GM12878 (cell line): ENCODE measurements around the gene IL34. TPM values are rescaled to one million over a fixed set of nuclear protein-coding genes. Genes with fewer than 3 reads are reported as not detected.

ENCODE experiments used
- ATAC-seq: fragments of 200-7000 bp; cut with Tn5 transposase; 3 replicates; pipeline ENCODE4 v1.9.1; 2020; ENCODE audit warnings: mild to moderate bottlenecking, moderate library complexity
- BruUV-seq: library from RNA; stranded (reverse); fragments of 400-500 nt; replicated peaks from 2 replicates; lab custom pipeline; 2021; lab: Mats Ljungman, UMichigan
- CTCF ChIA-PET: fragments of 300-600 bp; sonication (Branson Sonifier 250); formaldehyde crosslinking; extraction: SDS; loops from one replicate; lab custom pipeline; 2021; ENCODE audit warnings: inconsistent platforms; lab: Yijun Ruan, JAX
- POLR2A ChIA-PET: fragments of 350-600 bp; formaldehyde crosslinking; extraction: SDS; loops from one replicate; lab custom pipeline; 2021; ENCODE audit warnings: inconsistent platforms; lab: Charles Lee
- RAD21 ChIA-PET: fragments of 300-600 bp; sonication (Branson Sonifier 250); formaldehyde crosslinking; loops from one replicate; lab custom pipeline; 2023; ENCODE audit warnings: antibody characterized with exemption; ENCODE audit not compliant: unreplicated experiment; lab: Charles Lee
- SMC1A ChIA-PET: fragments of 300-600 bp; sonication (Branson Sonifier 250); formaldehyde crosslinking; loops from one replicate; lab custom pipeline; 2023; ENCODE audit not compliant: unreplicated experiment, uncharacterized antibody; lab: Charles Lee
- DNase-seq: peaks from one replicate; pipeline ENCODE4 v3.0.0-alpha.2; 2011; ENCODE audit warnings: low read depth, low spot score
- FAIRE-seq: peaks from 3 replicates; lab custom pipeline; 2011; peaks lifted over from hg19 to GRCh38; lab: Jason Lieb, UNC
- H2AFZ ChIP-seq: 2 replicates; pipeline ENCODE4 v1.6.0; 2011; ENCODE audit warnings: low read depth, low read length, control low read depth; ENCODE audit not compliant: control insufficient read depth
- H3K27ac ChIP-seq: 2 replicates; pipeline ENCODE4 v1.5.1; 2011; ENCODE audit warnings: control low read depth; ENCODE audit not compliant: control insufficient read depth, insufficient read depth
- H3K27me3 ChIP-seq, 2 experiments: replicated peaks in 1 of 2; 2 replicates each; pipeline versions ENCODE4 v1.6.0 to v1.6.1; 2011; ENCODE audit warnings: low read length in 1 of 2; ENCODE audit not compliant: control insufficient read depth in 2 of 2, insufficient read depth in 2 of 2
- H3K36me3 ChIP-seq, 2 experiments: 2 replicates each; pipeline ENCODE4 v1.5.1; 2011; ENCODE audit warnings: low read length in 1 of 2; ENCODE audit not compliant: control insufficient read depth in 2 of 2, insufficient read depth in 2 of 2
- H3K4me1 ChIP-seq: 2 replicates; pipeline ENCODE4 v1.6.1; 2011; ENCODE audit warnings: mild to moderate bottlenecking, low read length, moderate library complexity, mixed read lengths; ENCODE audit not compliant: control insufficient read depth, insufficient read depth
- H3K4me2 ChIP-seq: 2 replicates; pipeline ENCODE4 v1.6.0; 2011; ENCODE audit warnings: control low read depth; ENCODE audit not compliant: control insufficient read depth, insufficient read depth
- H3K4me3 ChIP-seq: fragments of 200-600 bp; sonication (generic); 2 replicates; pipeline ENCODE4 v1.5.1; 2016
- H3K79me2 ChIP-seq: 2 replicates; pipeline ENCODE4 v1.6.0; 2011; ENCODE audit warnings: low read length; ENCODE audit not compliant: control insufficient read depth, insufficient read depth
- H3K9ac ChIP-seq: 2 replicates; pipeline ENCODE4 v1.8.0; 2011; ENCODE audit warnings: low read length, control low read depth, mixed read lengths; ENCODE audit not compliant: control insufficient read depth, insufficient read depth
- H3K9me3 ChIP-seq: replicated peaks from 3 replicates; pipeline ENCODE4 v1.5.1; 2011; ENCODE audit warnings: mild to moderate bottlenecking, low read length; ENCODE audit not compliant: control insufficient read depth, insufficient read depth
- H4K20me1 ChIP-seq: 2 replicates; pipeline ENCODE4 v1.6.0; 2011; ENCODE audit not compliant: control insufficient read depth, insufficient read depth
- FOS ChIP-seq: IDR thresholded peaks from 3 replicates; pipeline ENCODE4 v1.6.1; 2011; ENCODE audit warnings: borderline replicate concordance; ENCODE audit not compliant: insufficient read length; ENCODE audit errors: extremely low read depth
- ZNF274 ChIP-seq: IDR thresholded peaks from one replicate; pipeline ENCODE4 v1.8.0; 2011; ENCODE audit not compliant: insufficient read length, insufficient read depth
- ZNF687 ChIP-seq: fragments of 450-650 bp; IDR thresholded peaks from 2 replicates; pipeline ENCODE4 v1.6.1; 2017; ENCODE audit warnings: mild to moderate bottlenecking, moderate library complexity
- WGBS: methylation state at CpG from one replicate; pipeline ENCODE4 v1.1.6; 2016; ENCODE audit warnings: low lambda C conversion rate; ENCODE audit not compliant: insufficient replicate concordance, insufficient coverage; ENCODE audit errors: missing lambda C conversion rate; 5-methylcytosine and 5-hydroxymethylcytosine counted together
- in situ Hi-C: fragments of 300-500 bp; cut with MboI; formaldehyde crosslinking; loops from 9 replicates; pipeline ENCODE4 v1.14.3; 2018; ENCODE audit warnings: mixed read lengths
- intact Hi-C: fragments of 100-400 bp; cut with micrococcal nuclease; formaldehyde crosslinking; loops from one replicate; pipeline ENCODE4 v1.14.2; 2022; ENCODE audit not compliant: unreplicated experiment
- polyA plus RNA-seq, 11 experiments: library from polyadenylated mRNA; depleted of rRNA in 4 of 11; unstranded in 6 of 11; stranded (reverse) in 5 of 11; fragments of >200 nt; fragmentation: Nextera tagmentation in 4 of 11; fragmentation: Illumina TruSeq in 1 of 11; extraction: Ambion mirVana in 4 of 11; extraction: Trizol in 1 of 11; gene quantifications; 1 replicate in 1 of 11; 2 replicates in 10 of 11; pipeline versions ENCODE4 v1.2.1 to v1.2.3, GENCODE V29; 2011 to 2016; ENCODE audit warnings: inconsistent platforms in 2 of 11, missing spikeins in 2 of 11, low read depth in 1 of 11
- total RNA-seq, 4 experiments: library from RNA; depleted of rRNA in 3 of 4; stranded (reverse); fragments of >200 nt in 3 of 4; fragmentation: Illumina TruSeq in 1 of 4; extraction: Trizol in 1 of 4; gene quantifications; 2 replicates each; pipeline versions ENCODE4 v1.2.1 to v1.2.3, GENCODE V29; 2013 to 2021
- TF ChIP-seq, protein P1 (sequence below): fragments of 450-650 bp; IDR thresholded peaks from 2 replicates; pipeline ENCODE4 v1.6.1; 2016; ENCODE audit warnings: mild to moderate bottlenecking, moderate library complexity, borderline replicate concordance

IL34 gene
- total and polyA plus RNA-seq, 10 of the 15 experiments (the other 5 are each of a cell fraction or from before 2014, with no cell fraction given), result 0.27 to 0.40 TPM; not detected in 8

DNA sequence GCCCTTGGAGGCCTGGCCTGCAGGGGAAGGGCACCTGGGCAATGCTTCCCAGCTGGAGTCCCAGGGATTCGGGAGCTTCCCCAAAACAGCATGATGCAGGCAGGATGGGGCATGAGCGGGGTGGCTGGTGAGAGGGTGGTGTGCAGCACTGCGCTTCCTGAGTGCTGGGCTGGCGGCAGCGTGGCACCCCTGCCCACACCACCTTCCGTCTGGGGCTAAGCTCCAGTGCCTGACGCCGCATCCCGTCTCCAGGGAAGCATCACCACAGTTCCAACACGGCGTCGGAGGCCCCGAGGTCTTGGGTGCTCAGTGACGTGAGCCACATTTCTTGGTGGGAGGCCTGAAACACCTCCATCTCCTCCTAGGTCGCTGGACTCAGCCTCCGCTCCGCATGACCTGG, 53.3 kb downstream of the IL34 start (continued):
- no peak for TF ChIP-seq ZNF687

GRCh38 chr16:70700101-70701020, 54.0 kb downstream of the IL34 start:
- in situ Hi-C loops (no loop called here), intact Hi-C loops (no loop called here)
- SMC1A ChIA-PET, result no interaction called here
- H2AFZ ChIP-seq, result no peak overlapping the region
- POLR2A ChIA-PET, result no interaction called here
- BruUV-seq, result no TSS peak
- CTCF ChIA-PET, result no interaction called here
- no peaks in the 10 kb centered on the region for H3K79me2 ChIP-seq
- FAIRE-seq, result no peak
- H3K4me3 ChIP-seq, result no peak overlapping the region
- no peak overlapping the region for H3K27ac ChIP-seq
- RAD21 ChIA-PET, result no interaction called here
- H3K9ac ChIP-seq, result no peak overlapping the region
- no peaks in the 10 kb centered on the region for H3K4me1 ChIP-seq
- no peaks in the 10 kb centered on the region for H3K9me3 ChIP-seq
- H3K4me2 ChIP-seq, result no peak overlapping the region
- no peak for ATAC-seq
- 92% methylated on average over 30 of the region's 30 CpGs for WGBS
- TF ChIP-seq FOS, result no peak
- TF ChIP-seq, protein P1, sequence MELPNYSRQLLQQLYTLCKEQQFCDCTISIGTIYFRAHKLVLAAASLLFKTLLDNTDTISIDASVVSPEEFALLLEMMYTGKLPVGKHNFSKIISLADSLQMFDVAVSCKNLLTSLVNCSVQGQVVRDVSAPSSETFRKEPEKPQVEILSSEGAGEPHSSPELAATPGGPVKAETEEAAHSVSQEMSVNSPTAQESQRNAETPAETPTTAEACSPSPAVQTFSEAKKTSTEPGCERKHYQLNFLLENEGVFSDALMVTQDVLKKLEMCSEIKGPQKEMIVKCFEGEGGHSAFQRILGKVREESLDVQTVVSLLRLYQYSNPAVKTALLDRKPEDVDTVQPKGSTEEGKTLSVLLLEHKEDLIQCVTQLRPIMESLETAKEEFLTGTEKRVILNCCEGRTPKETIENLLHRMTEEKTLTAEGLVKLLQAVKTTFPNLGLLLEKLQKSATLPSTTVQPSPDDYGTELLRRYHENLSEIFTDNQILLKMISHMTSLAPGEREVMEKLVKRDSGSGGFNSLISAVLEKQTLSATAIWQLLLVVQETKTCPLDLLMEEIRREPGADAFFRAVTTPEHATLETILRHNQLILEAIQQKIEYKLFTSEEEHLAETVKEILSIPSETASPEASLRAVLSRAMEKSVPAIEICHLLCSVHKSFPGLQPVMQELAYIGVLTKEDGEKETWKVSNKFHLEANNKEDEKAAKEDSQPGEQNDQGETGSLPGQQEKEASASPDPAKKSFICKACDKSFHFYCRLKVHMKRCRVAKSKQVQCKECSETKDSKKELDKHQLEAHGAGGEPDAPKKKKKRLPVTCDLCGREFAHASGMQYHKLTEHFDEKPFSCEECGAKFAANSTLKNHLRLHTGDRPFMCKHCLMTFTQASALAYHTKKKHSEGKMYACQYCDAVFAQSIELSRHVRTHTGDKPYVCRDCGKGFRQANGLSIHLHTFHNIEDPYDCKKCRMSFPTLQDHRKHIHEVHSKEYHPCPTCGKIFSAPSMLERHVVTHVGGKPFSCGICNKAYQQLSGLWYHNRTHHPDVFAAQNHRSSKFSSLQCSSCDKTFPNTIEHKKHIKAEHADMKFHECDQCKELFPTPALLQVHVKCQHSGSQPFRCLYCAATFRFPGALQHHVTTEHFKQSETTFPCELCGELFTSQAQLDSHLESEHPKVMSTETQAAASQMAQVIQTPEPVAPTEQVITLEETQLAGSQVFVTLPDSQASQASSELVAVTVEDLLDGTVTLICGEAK, result no peak
- TF ChIP-seq ZNF274, result no peak
- no peaks in the 10 kb centered on the region for H3K27me3 ChIP-seq
- H3K36me3 ChIP-seq, result no peaks in the 10 kb centered on the region; a peak in 3 of 4 replicates
- no peaks in the 10 kb centered on the region for H4K20me1 ChIP-seq
- no peak for DNase-seq
